Type B pancreatic cell (in vitro differentiated cells): Measurements from ENCODE around the gene CKM. TPM values are rescaled to one million over a fixed set of nuclear protein-coding genes. Genes with fewer than 3 reads are reported as not detected.

ENCODE experiments used
- DNase-seq: peaks from one replicate; pipeline ENCODE4 v3.0.0; 2021; ENCODE audit warnings: mixed read lengths; ENCODE audit not compliant: unreplicated experiment; ENCODE audit errors: extremely low spot score
- H3K27ac Mint-ChIP-seq: 2 replicates; pipeline ENCODE4 v1.8.0; 2021; ENCODE audit warnings: mild to moderate bottlenecking, mixed read lengths
- H3K27me3 Mint-ChIP-seq: 2 replicates; pipeline ENCODE4 v1.8.0; 2021; ENCODE audit warnings: mixed read lengths
- H3K36me3 Mint-ChIP-seq: 2 replicates; pipeline ENCODE4 v1.8.0; 2021; ENCODE audit warnings: mixed read lengths
- H3K4me1 Mint-ChIP-seq: one replicate; pipeline ENCODE4 v1.8.0; 2021; ENCODE audit warnings: mixed read lengths; ENCODE audit not compliant: unreplicated experiment
- H3K4me3 Mint-ChIP-seq: 2 replicates; pipeline ENCODE4 v1.8.0; 2021; ENCODE audit warnings: mild to moderate bottlenecking, mixed read lengths
- H3K9me3 Mint-ChIP-seq: 2 replicates; pipeline ENCODE4 v1.8.0; 2021; ENCODE audit warnings: mixed read lengths
- CTCF ChIP-seq: fragments of 200-600 bp; sonication (generic); conservative IDR thresholded peaks from 2 replicates; pipeline ENCODE4 v1.5.0; 2021; ENCODE audit warnings: antibody characterized with exemption, mild to moderate bottlenecking
- total RNA-seq: library from RNA; stranded (reverse); gene quantifications from 2 replicates; pipeline ENCODE4 v1.2.1, GENCODE V29; 2021; ENCODE audit warnings: low replicate concordance

Gene CKM
- total RNA-seq, 1 donor from 2014 or later, result 0.24 TPM

GRCh38 chr19:45352471-45352870 is 29.8 kb upstream of the CKM start:
- DNase-seq, result no peak
- H3K9me3 Mint-ChIP-seq, result no peaks in the 10 kb centered on the region
- no peak overlapping the region for H3K4me3 Mint-ChIP-seq
- no peaks in the 10 kb centered on the region for H3K4me1 Mint-ChIP-seq
- TF ChIP-seq CTCF, result no peak
- no peak overlapping the region for H3K27ac Mint-ChIP-seq
- no peaks in the 10 kb centered on the region for H3K27me3 Mint-ChIP-seq
- peaks cover 7% of the 10 kb centered on the region for H3K36me3 Mint-ChIP-seq

GRCh38 chr19:45352062-45352461 is 29.4 kb upstream of the CKM start:
- H3K27ac Mint-ChIP-seq, result no peak overlapping the region
- no peaks in the 10 kb centered on the region for H3K4me1 Mint-ChIP-seq
- no peak for DNase-seq
- H3K36me3 Mint-ChIP-seq, result peaks cover 7% of the 10 kb centered on the region
- no peaks in the 10 kb centered on the region for H3K9me3 Mint-ChIP-seq
- TF ChIP-seq CTCF, result no peak
- no peaks in the 10 kb centered on the region for H3K27me3 Mint-ChIP-seq
- H3K4me3 Mint-ChIP-seq, result no peak overlapping the region

DNA sequence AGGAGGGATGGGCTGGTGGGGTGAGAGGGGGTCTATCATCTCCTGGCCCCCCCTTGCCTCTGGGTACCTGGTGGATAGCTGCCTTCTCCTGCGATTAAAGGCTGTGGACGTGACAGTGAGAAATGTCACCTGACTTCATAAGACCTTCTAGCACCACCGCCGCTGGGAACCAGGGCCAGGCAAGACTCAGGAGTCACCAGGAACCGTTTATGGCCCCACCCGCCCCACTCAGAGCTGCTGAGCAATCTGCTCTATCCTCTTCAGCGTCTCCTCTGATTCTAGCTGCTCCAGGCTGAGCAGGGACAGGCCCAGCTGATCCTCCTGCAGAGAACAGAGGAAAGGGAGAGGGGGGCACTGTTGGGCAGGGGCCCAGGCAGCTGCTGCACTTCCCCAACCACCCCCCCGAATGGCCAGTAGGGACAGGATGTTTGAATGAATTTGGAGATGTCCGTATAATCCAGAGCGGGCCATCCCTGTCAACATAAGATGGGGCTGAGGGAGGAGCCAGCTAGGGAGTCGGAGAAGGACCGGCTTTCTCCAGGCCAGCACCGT is 28.8 kb upstream of the CKM start:
- Mint-ChIP-seq H3K27me3 (no peaks in the 10 kb centered on the region), H3K4me1 (no peaks in the 10 kb centered on the region), H3K36me3 (peaks cover 7% of the 10 kb centered on the region), H3K9me3 (no peaks in the 10 kb centered on the region), H3K27ac (no peak overlapping the region), H3K4me3 (no peak overlapping the region)
- DNase-seq, result no peak
- TF ChIP-seq CTCF, result no peak

- no peaks in the 10 kb centered on the region for H3K9me3 Mint-ChIP-seq
- no peak for DNase-seq
Observed at GRCh38 chr19:45350477-45351058, 27.9 kb upstream of the CKM start.

GRCh38 chr19:45349430-45349941 is 26.8 kb upstream of the CKM start:
- peaks cover 9% of the 10 kb centered on the region for H3K27me3 Mint-ChIP-seq
- no peaks in the 10 kb centered on the region for H3K9me3 Mint-ChIP-seq
- no peak overlapping the region for H3K27ac Mint-ChIP-seq
- TF ChIP-seq CTCF, result no peak
- peaks cover 7% of the 10 kb centered on the region for H3K36me3 Mint-ChIP-seq
- no peak overlapping the region for H3K4me3 Mint-ChIP-seq
- H3K4me1 Mint-ChIP-seq, result no peaks in the 10 kb centered on the region
- no peak for DNase-seq

More at GRCh38 chr19:45350477-45351058, 27.9 kb upstream of the CKM start:
- Mint-ChIP-seq H3K4me1 (no peaks in the 10 kb centered on the region), H3K27me3 (peaks cover 4% of the 10 kb centered on the region), H3K27ac (no peak overlapping the region), H3K36me3 (peaks cover 7% of the 10 kb centered on the region), H3K4me3 (no peak overlapping the region)
- TF ChIP-seq CTCF, result no peak

GRCh38 chr19:45349126-45349415 is 26.4 kb upstream of the CKM start:
- no peak for DNase-seq
- Mint-ChIP-seq H3K9me3 (no peaks in the 10 kb centered on the region), H3K36me3 (peaks cover 7% of the 10 kb centered on the region), H3K4me3 (no peak overlapping the region), H3K27me3 (peaks cover 12% of the 10 kb centered on the region), H3K4me1 (no peaks in the 10 kb centered on the region), H3K27ac (no peak overlapping the region)
- TF ChIP-seq CTCF, result no peak
